Cortex of kidney (tissue), 1 donor: ENCODE data around the gene TUB.

ENCODE experiments used
- DNase-seq: peaks from one replicate; lab custom pipeline; 2025; lab: John Stamatoyannopoulos, UW

Gene TUB

DNA sequence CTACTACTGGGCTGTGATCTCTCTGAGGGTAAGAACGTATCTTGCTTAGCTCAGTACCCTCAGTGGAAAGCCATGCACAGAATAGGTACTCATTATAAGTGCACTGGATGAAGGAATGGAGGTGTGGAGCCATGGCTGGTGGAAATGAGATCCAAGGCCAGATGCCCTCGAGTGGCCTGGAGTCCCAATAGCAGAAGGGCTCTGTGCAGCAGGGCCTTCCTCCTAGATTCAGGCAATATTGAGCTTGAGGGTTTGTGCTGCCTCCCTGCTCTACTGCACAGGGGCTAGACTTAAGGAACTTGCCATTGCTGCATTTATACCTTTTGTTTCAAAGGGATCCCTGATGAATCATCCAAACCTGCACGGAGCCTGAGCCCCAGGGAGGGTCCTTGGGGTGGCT, 33.6 kb upstream of the TUB start:
- no peak for DNase-seq

DNA sequence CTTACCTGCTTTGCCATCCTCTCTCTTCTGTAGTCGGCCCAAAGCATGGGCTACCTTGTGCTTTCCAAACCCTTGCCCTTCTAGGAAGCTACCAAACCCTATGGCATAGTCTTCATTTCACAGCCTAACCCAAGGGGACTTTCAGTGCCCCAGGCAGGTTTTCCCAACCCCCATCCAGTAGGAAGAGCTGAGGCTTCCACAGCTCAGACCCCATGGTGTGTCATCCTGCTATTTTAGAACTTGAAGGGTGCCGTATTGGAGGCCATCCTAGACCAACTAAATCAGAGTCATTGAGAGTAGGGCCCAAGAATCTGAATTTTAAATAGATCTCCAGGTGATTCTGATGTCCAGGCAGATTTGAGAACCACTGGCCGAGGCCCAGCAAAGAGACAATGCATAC, 31.9 kb upstream of the TUB start:
- no peak for DNase-seq

DNA sequence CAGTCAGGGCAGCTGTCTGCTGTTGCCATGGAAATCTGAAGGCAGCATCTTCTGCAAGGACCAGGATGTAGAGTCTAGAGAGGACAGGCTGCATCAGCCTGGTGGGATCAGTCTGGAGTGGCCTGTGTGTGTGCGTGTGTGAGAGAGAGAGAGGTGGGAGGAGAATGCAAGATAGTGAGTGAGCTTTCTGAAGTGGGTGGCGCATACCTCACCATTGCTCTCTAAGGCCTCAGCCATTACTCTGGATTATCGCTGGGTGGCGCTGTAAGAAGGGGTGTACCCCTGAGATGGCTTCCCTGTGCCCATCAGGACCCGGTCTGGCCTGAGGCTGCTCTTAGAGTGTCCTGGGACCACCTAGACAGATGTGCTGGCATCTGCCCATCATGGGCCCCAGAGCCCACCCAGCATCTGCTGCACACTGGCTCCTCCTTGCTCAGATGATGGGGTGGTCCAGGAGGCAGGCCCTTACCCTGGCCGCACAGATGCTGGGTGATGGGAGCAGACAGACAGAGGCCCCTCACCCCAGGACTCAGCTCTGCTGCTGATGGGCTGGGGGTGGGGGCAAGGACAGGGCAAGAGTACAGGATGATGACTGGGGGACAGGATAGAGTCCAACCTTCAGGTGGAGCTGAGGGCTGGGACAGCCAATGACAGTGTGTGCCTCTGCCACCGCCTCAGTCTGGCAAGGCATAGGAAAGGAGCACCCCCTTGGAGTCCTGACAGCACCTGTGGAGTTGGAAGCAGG, 25.7 kb upstream of the TUB start:
- no peak for DNase-seq

DNA sequence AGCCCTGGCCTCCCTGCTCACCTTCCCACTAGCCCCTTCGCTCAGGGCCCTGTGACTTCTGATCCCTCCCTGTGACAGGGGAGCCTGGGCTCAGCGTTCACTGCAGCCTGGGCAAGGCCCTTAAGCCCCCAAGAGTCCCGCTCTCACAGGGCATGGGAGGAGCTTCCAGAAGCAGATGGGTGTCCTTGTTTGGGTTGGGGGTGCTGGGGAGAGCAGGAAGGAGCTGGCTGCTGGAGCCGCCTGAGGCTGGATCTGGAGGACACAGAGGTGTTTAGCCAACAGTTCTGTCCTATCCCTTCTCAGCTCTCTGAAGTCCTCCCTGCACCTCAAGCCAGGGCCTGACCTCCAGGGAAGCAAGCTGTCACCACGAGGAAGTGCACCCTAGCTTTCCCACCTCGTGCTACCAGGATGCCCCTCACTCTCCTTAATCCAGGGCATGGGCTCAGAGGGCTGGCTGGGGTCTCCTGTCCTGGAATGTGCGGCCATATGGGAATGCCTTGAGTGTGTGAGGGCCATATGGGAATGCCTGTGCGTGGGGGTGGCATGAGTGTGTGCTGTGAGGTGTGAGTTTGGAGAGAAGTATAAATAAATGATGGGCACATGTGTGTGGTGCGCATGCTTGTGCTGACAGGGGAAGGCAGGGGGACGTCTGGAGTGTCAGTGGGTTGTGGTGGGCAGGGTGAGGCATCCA, 25.0 kb upstream of the TUB start:
- DNase-seq, result no peak

DNA sequence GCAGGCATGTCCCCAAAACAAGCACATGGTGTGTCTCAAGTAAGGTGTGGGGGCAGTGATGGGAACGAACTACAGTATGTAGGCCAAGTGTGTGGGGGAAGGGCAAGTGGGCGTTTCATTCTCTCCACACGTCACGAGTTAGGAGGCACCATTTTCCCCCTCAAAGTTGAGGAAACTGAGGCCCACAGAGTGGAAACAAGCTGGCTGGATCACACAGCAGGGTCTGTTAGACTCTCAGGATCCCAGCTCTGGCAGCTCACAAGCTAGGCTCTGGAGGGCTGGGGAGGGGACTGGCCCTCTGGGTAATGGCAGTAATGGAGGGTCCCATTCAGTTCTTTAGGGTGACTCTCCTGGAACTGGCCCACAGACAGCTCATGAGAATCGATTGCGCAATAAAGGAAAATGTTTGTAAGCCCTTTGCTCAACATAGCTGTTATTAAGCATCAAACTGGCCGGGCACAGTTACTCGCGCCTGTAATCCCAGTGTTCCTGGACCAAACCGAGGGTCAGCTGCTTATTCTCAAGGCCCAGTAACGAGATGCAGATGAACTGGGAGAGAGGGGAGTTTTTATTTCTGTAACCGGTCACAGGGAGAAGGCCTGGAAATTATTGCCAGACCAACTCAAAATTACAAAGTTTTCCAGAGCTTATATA, 24.1 kb upstream of the TUB start:
- no peak for DNase-seq

DNA sequence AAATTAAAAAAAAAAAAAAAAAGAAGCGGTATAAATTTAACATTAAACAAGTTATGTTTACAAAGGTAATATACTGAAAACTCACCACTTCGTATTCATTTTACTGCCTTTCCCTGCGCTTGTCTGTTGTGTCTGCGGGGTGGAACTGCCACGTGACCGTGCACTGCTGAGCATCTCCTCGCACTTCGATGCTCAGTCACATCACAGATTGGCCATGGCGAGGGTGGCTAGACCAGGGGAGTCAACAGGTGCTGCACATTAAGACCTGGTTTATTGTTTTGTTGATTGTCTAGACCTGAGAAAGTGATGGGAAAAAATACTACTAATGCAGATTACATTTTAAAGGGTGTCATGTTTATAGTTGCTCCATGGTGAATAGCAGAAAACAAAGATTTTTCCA, 22.8 kb upstream of the TUB start:
- DNase-seq, result no peak

DNA sequence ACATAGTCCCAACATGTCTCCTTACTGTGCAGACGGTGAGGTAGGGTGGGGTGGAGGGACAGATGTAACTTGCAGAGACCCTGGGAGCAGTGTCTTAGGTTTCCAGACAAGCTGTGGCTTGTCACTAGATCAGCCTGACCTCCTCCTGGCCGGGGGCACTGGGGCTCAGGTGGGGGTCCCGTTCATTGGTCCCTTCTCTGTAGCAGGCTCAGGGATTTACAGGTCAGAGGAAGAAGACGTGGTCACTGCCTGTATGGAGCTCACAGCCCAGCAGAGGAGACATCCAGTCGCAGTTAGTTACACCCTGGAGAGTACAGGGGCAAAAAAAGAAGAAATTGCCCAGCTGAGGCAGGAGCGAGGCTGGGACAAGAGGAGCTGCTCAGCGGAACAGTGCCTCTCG, 22.0 kb upstream of the TUB start:
- DNase-seq, result no peak

DNA sequence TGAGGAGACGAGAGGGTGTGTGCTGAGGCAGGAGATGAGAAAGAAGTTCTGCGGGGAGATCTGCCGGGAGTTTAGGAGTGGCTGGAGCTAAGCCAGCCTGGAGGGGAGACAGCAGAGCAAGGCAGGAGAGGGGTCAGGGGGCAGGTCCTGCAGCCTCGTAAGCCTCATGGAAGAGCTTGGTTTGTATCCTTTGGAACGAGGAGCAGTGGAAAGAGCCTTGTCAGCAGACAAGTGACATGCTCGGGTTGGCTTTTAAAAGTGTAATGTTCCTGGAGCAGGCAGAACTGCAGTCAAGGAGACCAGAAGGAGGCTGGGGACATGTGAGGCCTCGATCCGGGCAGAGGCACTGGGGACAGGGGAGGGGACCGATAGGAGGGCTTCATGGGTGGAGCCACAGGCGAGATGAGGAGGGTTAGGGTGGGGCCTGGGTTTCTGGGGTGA, 21.4 kb upstream of the TUB start:
- no peak for DNase-seq

DNA sequence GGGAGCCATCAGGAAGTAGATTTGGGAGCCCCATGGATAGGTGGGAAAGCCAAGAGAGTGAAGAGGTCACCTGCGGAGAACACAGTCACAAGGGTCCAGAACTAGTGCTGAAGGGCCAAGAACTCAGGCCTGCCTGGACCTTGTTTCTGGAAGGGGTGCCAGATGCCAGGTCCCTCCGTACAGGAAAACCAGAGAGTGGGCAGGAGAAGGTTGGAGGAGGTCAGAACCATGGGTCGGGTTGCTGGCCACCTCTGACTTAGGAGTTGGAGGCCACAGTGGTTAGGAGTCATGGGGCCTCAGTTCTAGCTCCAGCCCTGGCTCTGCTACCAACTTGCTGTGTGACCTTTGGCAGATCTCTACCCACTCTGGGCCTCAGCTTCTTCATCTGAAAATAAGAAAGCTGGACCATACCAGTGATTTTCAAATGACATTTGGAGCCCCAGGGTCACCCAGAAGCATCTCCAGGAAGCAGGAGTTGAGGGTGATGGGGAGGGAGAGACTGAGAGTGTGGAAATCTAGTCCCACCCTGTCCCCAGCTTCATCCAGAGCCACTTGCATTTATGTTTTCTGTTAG, 20.8 kb upstream of the TUB start:
- DNase-seq, result no peak

DNA sequence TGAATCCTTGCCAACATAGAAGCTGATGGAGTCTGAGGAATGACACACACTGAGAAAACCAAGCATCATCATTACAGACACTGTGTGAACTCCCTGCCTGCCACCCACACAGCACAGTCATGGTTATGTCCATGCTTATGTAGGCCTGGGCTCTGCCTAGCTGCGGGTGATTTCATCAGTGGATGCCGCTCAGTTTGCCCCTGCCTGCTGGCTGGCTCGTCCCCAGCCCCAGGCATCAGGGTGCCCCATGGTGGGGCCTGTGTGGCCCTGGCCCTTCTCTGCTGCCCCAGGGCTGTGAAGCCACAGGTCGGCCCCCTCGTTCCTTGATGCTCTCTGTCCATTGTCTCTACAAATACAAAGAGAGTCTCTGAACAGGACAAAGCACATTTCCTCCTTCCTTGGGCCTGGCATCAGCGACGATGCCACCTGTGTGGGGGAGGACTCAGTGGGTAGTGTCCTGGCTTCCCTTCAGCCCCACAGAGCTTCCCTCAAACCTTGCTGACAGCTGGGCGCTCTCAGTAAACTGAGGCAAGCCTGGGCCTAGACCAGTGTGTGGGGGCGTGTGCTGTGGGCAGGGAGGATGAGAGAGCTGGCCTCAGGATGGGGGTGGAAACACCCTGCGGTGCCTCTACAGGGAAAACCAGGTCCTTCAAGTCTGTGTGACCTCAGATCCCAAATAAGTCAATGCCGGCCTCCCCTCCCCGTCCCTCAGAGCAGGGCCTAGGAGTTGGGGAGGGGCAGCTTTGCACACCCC, 20.0 kb upstream of the TUB start:
- DNase-seq, result no peak

DNA sequence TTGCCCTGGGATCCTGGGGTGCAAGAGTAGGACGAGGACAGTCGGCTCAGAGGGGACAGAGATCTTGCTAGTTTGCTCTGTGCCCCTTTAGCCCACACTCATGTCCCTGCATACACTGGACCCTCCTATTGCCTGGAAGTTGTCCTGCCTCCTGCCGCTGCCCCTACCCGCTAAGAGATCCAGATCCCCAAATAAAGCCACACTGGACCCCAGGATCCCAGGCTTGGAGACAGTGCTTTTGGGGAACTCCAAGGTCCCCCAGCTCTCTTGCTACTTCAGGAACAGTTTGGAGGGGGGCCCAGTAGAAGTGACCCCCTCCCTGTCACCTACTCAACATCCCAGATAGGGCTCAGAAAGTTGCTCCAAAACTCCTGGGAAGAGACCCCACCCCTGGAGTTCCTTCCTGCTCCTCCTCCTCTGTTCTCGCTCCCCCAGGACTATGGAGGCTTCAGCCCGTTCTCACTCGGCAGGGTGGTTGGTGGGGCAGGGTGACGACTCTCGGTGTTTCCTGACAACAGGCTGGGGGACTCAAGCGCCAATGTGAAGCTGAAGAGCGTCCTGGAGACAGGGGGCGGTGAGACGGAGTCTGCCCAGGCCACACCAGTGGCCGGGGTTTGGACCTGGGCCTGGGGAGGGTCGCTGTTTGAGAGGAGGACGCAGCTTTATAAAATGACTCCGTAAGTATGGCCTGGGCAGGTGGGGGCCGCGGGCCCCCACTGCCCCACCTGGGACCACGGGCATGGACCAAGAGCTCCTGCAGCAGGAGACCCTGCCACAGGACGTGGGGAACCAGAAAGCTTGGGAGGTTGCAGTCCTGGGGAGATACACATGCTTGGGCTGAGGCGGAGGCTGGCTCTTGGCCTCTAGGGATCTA, 19.2 kb upstream of the TUB start:
- no peak for DNase-seq

DNA sequence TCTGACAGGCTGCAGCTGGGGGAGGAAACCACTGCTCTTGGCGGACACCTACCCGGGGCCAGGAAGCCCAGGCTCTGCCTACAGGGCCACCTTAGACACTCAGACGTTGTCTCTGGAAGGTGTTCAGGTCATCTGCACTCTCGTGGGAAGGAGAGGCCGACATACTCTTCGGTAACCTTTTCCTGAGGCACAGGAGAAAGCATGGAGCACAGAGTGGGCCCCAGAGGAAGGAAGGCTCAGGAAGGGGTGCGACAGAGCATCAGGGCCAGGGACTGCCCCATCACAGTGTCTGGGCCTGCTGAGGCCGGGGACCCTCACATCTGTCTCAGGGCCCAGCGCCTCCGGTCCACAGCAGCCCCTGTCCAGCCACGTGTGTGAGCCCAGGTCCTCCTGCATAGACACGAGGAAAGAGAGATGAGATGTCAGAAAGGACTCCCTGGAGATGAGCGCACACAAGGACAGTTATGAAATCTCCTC, 18.2 kb upstream of the TUB start:
- no peak for DNase-seq

DNA sequence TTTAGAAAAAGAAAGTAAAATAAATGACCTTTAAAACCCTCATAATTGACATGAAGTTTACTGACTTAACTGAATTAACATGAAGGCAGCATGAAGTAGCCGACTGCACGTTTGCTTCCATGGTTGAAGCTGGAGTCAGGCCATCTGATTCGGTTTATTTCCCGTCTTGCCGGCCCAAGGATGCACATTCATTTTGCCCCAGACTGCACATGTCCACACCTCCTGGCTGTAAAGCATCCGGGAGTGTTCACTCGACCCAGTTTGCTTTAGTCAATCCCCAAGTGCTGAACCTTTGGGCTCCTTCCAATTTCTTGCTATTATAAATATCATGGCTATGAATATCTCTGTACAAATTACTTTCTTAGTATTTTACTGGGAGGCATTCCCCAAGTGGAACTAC, 17.7 kb upstream of the TUB start:
- no peak for DNase-seq

DNA sequence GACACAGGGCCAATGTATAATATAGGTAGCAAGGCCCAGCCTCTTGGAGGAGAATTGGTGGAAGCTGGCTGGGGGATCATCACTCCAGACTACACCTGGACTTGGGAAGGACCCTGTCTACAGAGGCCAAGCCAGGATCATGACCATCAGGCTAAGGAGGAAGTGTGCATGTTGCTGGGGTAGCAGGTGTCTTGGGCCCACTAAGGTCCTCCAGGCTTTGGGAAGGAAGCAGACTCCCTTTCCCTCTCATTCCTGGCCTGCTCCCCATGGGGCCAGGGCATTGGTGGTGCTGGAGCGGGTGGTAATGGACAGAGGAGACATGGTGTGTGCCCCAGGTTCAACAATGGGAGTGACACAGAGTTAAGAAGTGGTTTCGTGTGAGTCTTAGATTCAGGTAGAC, 16.0 kb upstream of the TUB start:
- DNase-seq, result no peak

DNA sequence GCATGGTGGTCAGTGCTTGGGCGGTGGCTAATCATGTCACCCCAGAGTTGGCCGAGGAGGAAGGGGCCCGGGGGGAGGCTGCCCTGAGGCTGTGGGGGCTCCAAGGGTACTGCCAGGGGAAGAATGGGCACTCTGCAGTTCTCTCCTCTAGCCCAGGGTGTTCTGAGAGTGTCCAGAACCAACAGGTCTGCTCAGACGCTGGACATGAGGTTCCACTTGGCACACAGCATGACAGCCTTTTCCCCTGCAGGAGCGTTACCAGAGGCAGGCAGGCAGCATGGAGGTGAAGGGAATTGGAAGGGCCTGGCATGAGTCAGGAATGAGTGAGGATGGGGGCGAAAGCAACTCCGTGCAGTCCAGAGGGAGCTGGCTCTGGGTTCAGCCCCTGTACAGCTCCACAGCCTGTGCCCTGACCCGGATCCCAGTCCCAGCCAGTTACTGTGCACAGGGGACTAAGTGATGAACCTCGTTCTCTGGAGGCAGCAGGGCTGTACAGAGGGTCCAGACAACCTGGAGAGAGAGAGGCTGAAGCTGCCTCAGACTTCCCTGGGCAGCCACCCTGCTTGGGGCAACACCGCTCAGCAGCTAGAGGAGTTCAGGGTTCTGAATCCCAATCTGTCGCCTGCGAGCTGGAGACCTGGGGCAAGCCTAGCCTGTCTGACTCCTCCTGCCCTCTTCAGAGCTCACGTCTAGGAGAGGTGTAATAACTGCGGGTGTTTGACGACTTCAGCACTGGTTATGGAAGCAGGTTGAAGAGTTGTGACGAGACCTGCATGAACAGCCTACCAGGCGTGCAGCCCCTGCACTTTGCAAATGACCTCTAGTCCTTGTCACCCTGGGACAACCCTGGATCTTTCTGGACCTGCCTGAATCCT, 14.7 kb upstream of the TUB start:
- no peak for DNase-seq

DNA sequence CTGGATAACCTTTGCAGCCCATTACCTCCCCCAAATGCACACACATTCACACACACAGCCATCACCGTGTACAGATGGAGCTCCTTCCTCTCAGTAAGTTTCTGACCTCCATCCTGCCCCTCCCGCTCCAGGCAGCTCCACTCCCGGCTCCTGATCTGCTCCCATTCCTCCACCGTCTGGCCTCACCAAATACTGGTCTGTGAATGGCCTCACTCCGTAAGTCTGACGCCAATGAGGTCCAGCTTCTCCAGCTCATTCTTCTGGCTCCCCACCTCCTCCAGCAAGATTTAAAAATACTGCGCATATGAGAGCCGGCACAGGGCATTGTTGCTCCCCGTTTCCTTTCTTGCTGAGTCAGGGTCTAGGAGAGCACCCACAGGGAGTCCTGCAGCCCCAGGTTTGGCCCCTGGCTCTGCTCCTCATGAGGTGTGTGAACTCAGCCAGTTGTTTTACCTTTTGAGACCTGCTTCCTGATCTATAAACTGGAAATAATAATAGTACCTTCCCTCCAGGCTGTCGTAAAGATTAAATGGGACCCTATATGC, 14.0 kb upstream of the TUB start:
- no peak for DNase-seq

DNA sequence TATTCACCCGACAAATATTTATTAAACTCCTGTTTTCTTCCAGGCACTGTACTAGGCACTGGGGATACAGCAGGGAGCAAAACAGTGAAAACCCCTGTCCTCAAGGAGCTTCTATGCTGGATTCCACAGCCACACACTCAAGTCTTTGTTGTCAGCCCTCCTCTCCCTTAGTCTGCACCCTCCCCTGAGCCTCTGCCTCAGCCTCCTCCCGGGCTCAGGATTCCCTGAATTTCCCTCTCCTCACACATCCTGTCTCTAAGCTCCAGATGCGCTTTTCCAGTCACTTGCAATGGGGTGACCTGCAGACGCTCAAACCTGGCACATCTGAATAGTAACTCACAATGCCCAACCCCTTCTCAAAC, 13.5 kb upstream of the TUB start:
- DNase-seq, result no peak

DNA sequence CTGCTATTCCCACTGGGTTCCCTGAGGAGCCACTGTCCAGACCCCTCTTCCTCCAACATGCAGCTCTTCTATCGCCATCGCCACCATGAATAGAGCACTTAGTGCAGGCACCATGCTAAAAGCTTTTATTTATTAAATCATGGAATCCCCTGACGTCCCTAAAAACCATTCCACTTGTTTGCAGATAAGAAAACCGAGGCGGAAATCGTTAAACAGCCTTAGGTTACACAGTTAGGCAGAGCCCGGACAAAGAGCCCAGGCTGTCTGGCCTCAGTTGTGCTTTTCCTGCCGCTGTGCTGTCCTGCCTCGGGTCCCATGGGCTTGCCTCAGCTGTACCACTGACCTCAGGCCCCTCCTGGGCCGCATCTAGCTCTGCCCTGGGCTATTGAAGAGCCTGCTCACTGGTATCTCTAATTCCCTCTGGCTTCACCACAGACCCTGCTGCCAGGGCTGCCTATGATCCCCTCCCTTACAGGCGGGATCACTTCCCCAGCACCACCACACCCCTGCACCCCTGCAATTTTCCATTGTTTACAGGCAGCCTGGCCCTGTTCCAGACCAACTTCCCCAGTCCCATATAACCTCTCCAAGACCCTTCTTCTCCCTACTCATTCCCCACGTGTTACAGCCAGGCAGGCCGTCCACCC, 13.0 kb upstream of the TUB start:
- DNase-seq, result no peak

DNA sequence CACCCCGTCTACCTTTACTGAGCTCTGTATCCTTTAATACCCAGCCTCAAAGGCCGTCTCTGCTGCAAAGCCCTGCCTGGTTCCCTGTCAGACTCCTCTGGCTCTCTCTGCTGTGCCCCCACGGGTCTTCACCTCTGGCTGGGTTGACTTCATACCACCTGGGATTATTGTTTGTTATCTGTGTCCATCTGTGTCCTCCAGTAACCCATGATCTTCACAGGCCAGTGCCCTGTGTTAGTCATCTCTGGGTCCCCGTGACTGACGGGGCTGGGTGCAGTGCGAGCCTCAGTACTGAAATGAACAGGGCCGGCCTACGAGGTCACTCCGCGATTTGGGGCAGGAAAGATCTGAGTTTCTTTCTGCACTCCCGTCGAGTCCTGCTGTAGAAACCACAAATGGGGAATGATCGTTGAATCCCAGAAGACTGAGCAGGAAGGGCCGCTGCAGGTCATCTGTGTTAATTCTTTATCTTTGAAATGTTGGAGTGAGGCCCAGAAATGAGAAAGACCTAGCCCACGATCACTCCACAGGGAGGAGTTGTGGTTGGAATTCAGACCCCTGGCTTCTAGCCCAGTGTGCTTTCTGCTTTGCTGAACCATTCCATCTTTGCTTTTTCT, 12.3 kb upstream of the TUB start:
- DNase-seq, result no peak
